Measurements from ENCODE around the gene ADNP. TPM values are rescaled to one million over a fixed set of nuclear protein-coding genes. Genes with fewer than 3 reads are reported as not detected.
A peak's percentile ranks its signal among the peaks of the same experiment; 100 is the strongest.

The ADNP gene
- total and polyA plus RNA-seq, 2 experiments from 2014 or later = 95.0 to 106 TPM

- TF ChIP-seq ZNF462 (CRISPR knock-in tag; IDR thresholded peaks at IDR 0.05) = no peak
- TF ChIP-seq EZH2 (IDR thresholded peaks at IDR 0.05; ENCODE audit: low read depth, unreplicated experiment) = no peak
- TF ChIP-seq JUNB (IDR thresholded peaks at IDR 0.05; ENCODE audit: unreplicated experiment) = no peak
- TF ChIP-seq STAT1 (IDR thresholded peaks at IDR 0.05; ENCODE audit: unreplicated experiment) = no peak
- no peak for TF ChIP-seq NANOG (IDR thresholded peaks at IDR 0.05; ENCODE audit: borderline replicate concordance)
Observed at GRCh38 chr20:50915424-50915823, 15.8 kb downstream of the ADNP start (continued).

DNA sequence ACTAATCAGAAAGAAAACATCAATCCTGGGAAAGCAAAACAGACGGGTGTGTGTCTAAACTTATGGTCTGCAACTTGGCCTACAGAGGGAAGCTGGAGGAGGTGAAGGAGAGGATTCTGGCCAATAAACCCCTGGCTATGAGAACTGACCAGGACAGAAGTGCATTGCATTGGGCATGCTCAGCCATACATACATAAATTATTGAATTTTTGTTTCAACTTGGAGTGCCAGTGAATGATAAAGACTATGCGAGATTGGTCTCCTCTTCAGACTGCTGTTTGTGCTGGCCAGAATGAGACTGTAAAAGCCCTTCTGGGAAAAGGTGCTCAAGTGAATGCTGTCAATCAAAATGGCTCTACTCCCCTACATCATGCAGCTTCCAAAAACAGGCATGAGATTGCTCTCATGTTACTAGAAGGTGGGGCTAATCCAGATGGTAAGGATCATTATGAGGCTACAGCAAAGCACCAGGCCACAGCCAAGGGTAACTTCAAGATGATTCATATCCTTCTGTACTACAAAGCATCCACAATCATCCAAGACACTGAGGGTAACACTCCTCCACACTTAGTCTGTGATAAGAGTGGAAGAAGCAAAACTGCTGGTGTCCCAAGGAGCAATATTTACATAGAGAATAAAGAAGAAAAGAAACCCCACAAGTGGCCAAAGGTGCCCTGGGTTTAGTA is 17.4 kb downstream of the ADNP start:
- Histone ChIP-seq H3K4me2 (peak overlapping the region; percentile 2; the same call in 1 of the 2 replicates), H3K4me3 (no peak overlapping the region), H3K9me2 (ENCODE audit: insufficient read depth) (no peaks in the 10 kb centered on the region), H3K27me3 (ENCODE audit: insufficient read depth) (no peaks in the 10 kb centered on the region), H3K79me2 (replicated peaks; ENCODE audit: insufficient read depth) (peaks cover 100% of the 10 kb centered on the region), H3F3A (replicated peaks; ENCODE audit: low read depth) (no peaks in the 10 kb centered on the region; the same call in 1 of the 2 replicates), H4K20me1 (replicated peaks; ENCODE audit: insufficient read depth) (peaks cover 97% of the 10 kb centered on the region), H3K36me3 (ENCODE audit: insufficient read depth) (no peaks in the 10 kb centered on the region; the same call in 1 of the 2 replicates), H3K27ac (ENCODE audit: low read depth) (peak overlapping the region; percentile 62; the same call in 1 of the 2 replicates), H2AFZ (no peak overlapping the region), H3K4me1 (ENCODE audit: insufficient read depth) (peaks cover 66% of the 10 kb centered on the region)
- peaks cover 59% of the 10 kb centered on the region; the same call in 2 of the 3 replicates for H3K36me3 Mint-ChIP-seq (ENCODE audit: low read depth)
- H3K27me3 Mint-ChIP-seq (ENCODE audit: insufficient read depth, low read depth, poor library complexity) = peaks cover 14% of the 10 kb centered on the region
- H3K9me3 Mint-ChIP-seq = no peaks in the 10 kb centered on the region
- peaks cover 69% of the 10 kb centered on the region for H3K4me1 Mint-ChIP-seq
- ATAC-seq = peak; percentile 28
- no peak overlapping the region for H3K4me3 Mint-ChIP-seq
- no peak for DNase-seq (ENCODE audit: low spot score)
- H3K27ac Mint-ChIP-seq = peak overlapping the region; percentile 55; the same call in 1 of the 2 replicates
- TF ChIP-seq, protein P1, sequence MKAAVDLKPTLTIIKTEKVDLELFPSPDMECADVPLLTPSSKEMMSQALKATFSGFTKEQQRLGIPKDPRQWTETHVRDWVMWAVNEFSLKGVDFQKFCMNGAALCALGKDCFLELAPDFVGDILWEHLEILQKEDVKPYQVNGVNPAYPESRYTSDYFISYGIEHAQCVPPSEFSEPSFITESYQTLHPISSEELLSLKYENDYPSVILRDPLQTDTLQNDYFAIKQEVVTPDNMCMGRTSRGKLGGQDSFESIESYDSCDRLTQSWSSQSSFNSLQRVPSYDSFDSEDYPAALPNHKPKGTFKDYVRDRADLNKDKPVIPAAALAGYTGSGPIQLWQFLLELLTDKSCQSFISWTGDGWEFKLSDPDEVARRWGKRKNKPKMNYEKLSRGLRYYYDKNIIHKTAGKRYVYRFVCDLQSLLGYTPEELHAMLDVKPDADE (IDR thresholded peaks at IDR 0.05) = no peak
- no peak for TF ChIP-seq CTCF (conservative IDR thresholded peaks at IDR 0.05; ENCODE audit: low read depth in 2 of 2)
- TF ChIP-seq ZNF331 (CRISPR knock-in tag; IDR thresholded peaks at IDR 0.05; ENCODE audit: low read depth) = no peak
- no peak for TF ChIP-seq EZH2 (IDR thresholded peaks at IDR 0.05; ENCODE audit: low read depth, unreplicated experiment)
- TF ChIP-seq NANOG (IDR thresholded peaks at IDR 0.05; ENCODE audit: borderline replicate concordance) = no peak
- TF ChIP-seq, protein P2, sequence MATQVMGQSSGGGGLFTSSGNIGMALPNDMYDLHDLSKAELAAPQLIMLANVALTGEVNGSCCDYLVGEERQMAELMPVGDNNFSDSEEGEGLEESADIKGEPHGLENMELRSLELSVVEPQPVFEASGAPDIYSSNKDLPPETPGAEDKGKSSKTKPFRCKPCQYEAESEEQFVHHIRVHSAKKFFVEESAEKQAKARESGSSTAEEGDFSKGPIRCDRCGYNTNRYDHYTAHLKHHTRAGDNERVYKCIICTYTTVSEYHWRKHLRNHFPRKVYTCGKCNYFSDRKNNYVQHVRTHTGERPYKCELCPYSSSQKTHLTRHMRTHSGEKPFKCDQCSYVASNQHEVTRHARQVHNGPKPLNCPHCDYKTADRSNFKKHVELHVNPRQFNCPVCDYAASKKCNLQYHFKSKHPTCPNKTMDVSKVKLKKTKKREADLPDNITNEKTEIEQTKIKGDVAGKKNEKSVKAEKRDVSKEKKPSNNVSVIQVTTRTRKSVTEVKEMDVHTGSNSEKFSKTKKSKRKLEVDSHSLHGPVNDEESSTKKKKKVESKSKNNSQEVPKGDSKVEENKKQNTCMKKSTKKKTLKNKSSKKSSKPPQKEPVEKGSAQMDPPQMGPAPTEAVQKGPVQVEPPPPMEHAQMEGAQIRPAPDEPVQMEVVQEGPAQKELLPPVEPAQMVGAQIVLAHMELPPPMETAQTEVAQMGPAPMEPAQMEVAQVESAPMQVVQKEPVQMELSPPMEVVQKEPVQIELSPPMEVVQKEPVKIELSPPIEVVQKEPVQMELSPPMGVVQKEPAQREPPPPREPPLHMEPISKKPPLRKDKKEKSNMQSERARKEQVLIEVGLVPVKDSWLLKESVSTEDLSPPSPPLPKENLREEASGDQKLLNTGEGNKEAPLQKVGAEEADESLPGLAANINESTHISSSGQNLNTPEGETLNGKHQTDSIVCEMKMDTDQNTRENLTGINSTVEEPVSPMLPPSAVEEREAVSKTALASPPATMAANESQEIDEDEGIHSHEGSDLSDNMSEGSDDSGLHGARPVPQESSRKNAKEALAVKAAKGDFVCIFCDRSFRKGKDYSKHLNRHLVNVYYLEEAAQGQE (IDR thresholded peaks at IDR 0.05; ENCODE audit: unreplicated experiment) = no peak
- no peak for TF ChIP-seq ZNF114 (CRISPR knock-in tag; IDR thresholded peaks at IDR 0.05)
- no peak for TF ChIP-seq CREB1 (CRISPR knock-in tag; IDR thresholded peaks at IDR 0.05; ENCODE audit: low read depth)
- no peak for TF ChIP-seq STAT1 (IDR thresholded peaks at IDR 0.05; ENCODE audit: unreplicated experiment)
- TF ChIP-seq JUNB (IDR thresholded peaks at IDR 0.05; ENCODE audit: unreplicated experiment) = no peak
